GM06990 (cell line): ENCODE measurements around the gene ANP32D.
"Not testable (repeated sequence)": the region's sequence is repeated elsewhere in the genome, so short reads cannot be mapped to it uniquely, and the experiment has no call there.

Experiments
- DNase-seq: peaks from one replicate; pipeline ENCODE4 v3.0.0-alpha.2; 2011; ENCODE audit not compliant: insufficient read length; ENCODE audit errors: extremely low read depth
- H3K27me3 ChIP-seq: replicated peaks from 2 replicates; pipeline ENCODE4 v1.6.0; 2011; ENCODE audit warnings: low read length; ENCODE audit not compliant: control insufficient read depth, insufficient read depth
- H3K36me3 ChIP-seq: 2 replicates; pipeline ENCODE4 v1.5.1; 2011; ENCODE audit warnings: low read length; ENCODE audit not compliant: control insufficient read depth, insufficient read depth
- H3K4me3 ChIP-seq: replicated peaks from 2 replicates; pipeline ENCODE4 v1.5.1; 2011; ENCODE audit warnings: low read depth, mild to moderate bottlenecking, control low read depth, low read length
- CTCF ChIP-seq: IDR thresholded peaks from 2 replicates; pipeline ENCODE4 v1.5.1; 2011; ENCODE audit warnings: low read length, control low read depth, mild to moderate bottlenecking, inconsistent platforms; ENCODE audit not compliant: insufficient read depth, poor library complexity, severe bottlenecking

ANP32D gene

GRCh38 chr12:48445538-48445937, 26.8 kb upstream of the ANP32D start:
- H3K36me3 ChIP-seq, result no peaks in the 10 kb centered on the region
- DNase-seq, result no peak
- no peak for TF ChIP-seq CTCF
- no peaks in the 10 kb centered on the region for H3K27me3 ChIP-seq
- H3K4me3 ChIP-seq, result no peak overlapping the region

- Histone ChIP-seq H3K4me3 (no peak overlapping the region), H3K27me3 (no peaks in the 10 kb centered on the region), H3K36me3 (no peaks in the 10 kb centered on the region)
- TF ChIP-seq CTCF, result no peak
- peak; percentile 13 for DNase-seq
Observed at GRCh38 chr12:48446161-48446776, 26.1 kb upstream of the ANP32D start.

- H3K36me3 ChIP-seq, result no peaks in the 10 kb centered on the region
- no peak for TF ChIP-seq CTCF
- no peak for DNase-seq
- H3K27me3 ChIP-seq, result no peaks in the 10 kb centered on the region
- no peak overlapping the region for H3K4me3 ChIP-seq
Observed at GRCh38 chr12:48447755-48448154, 24.6 kb upstream of the ANP32D start.

GRCh38 chr12:48451372-48451771, 21.0 kb upstream of the ANP32D start:
- Histone ChIP-seq H3K36me3 (no peaks in the 10 kb centered on the region), H3K4me3 (no peak overlapping the region), H3K27me3 (no peaks in the 10 kb centered on the region)
- no peak for TF ChIP-seq CTCF
- DNase-seq, result no peak

GRCh38 chr12:48452961-48453360, 19.4 kb upstream of the ANP32D start:
- not testable (repeated sequence) for H3K36me3 ChIP-seq, H3K4me3 ChIP-seq, DNase-seq, H3K27me3 ChIP-seq

- DNase-seq, result no peak
- H3K36me3 ChIP-seq, result no peaks in the 10 kb centered on the region
- TF ChIP-seq CTCF, result peak; percentile 45
- H3K27me3 ChIP-seq, result no peaks in the 10 kb centered on the region
- H3K4me3 ChIP-seq, result no peak overlapping the region
Observed at GRCh38 chr12:48454667-48455066, 17.7 kb upstream of the ANP32D start.
